GM13977 (cell line): Measurements from ENCODE around the gene PI16.

Experiments used
- DNase-seq: peaks from one replicate; pipeline ENCODE4 v3.0.0; 2012; ENCODE audit warnings: low spot score
- in situ Hi-C: fragments of 300-500 bp; cut with MboI; formaldehyde crosslinking; loops from one replicate; pipeline ENCODE4 v1.12.0; 2022; ENCODE audit warnings: low sequenced_read_pairs, low pct_unique_long_range_greater_than_20kb, mixed read lengths, inconsistent platforms; ENCODE audit not compliant: unreplicated experiment
- TF ChIP-seq, protein P1 (sequence below): IDR thresholded peaks from 2 replicates; pipeline ENCODE4 v1.5.1; 2012; ENCODE audit warnings: mild to moderate bottlenecking, control low read depth; ENCODE audit not compliant: insufficient read depth; ENCODE audit errors: extremely low read depth, missing control alignments

PI16 gene, protein sequence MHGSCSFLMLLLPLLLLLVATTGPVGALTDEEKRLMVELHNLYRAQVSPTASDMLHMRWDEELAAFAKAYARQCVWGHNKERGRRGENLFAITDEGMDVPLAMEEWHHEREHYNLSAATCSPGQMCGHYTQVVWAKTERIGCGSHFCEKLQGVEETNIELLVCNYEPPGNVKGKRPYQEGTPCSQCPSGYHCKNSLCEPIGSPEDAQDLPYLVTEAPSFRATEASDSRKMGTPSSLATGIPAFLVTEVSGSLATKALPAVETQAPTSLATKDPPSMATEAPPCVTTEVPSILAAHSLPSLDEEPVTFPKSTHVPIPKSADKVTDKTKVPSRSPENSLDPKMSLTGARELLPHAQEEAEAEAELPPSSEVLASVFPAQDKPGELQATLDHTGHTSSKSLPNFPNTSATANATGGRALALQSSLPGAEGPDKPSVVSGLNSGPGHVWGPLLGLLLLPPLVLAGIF

DNA sequence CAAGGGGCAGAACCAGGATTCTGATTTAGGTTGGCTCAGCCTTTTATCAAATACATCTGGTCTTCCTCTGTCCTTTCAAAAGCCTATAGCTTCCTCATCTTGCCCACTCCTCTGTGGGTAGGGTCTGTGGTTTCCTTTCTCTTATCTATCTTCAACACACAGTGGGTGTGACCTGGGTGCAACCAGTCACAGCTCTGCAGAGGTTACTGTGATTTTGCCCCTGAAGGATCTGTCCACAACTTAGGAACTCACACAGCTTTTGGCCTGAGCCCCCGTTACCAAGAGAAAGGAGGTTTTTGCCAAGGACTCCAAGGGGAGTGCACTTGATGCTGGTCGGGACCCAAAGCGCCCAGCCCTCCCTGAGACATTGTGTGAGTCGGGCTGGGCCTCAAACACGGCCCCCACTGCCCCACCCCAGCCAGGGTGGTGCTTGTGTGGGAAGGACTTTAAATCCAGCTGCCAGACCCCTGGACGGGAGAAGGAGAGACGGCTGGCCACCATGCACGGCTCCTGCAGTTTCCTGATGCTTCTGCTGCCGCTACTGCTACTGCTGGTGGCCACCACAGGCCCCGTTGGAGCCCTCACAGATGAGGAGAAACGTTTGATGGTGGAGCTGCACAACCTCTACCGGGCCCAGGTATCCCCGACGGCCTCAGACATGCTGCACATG is at the start of gene PI16:
Gene PI16 (plus strand): TSS at position 477 of the 670 bp plus-strand sequence. CDS start 23 bp downstream, at position 500.
- TF ChIP-seq, protein P1, sequence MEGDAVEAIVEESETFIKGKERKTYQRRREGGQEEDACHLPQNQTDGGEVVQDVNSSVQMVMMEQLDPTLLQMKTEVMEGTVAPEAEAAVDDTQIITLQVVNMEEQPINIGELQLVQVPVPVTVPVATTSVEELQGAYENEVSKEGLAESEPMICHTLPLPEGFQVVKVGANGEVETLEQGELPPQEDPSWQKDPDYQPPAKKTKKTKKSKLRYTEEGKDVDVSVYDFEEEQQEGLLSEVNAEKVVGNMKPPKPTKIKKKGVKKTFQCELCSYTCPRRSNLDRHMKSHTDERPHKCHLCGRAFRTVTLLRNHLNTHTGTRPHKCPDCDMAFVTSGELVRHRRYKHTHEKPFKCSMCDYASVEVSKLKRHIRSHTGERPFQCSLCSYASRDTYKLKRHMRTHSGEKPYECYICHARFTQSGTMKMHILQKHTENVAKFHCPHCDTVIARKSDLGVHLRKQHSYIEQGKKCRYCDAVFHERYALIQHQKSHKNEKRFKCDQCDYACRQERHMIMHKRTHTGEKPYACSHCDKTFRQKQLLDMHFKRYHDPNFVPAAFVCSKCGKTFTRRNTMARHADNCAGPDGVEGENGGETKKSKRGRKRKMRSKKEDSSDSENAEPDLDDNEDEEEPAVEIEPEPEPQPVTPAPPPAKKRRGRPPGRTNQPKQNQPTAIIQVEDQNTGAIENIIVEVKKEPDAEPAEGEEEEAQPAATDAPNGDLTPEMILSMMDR = no peak
- no peak for DNase-seq
- in situ Hi-C loops = no loop called here

DNA sequence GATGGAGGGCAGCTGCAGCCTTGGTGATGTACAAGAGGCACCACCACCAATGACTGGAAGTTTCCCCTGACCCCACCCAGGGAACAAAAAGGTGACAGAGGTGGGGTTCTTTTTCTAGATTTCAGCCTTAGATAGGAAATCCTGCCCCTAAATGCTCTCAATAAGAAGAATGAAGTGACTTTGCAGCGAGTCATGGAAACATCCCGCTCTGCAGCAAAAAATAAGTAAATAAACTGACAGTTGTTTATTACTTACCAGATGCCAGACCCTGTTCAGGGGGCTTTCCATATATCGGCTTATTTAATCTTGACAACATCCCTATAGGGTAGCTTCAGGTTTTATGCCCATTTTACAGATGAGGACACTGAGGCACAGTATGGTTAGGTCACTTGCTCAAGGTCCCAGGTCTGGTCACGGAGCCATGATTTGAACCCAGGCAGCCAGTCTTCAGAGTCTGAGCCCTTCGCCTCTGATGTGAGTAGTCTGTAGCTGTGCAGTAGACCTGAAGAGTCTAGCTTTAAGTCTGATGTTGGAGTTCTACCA is 49.6 kb upstream of the PI16 start:
- TF ChIP-seq, protein P1 = no peak
- DNase-seq = no peak
- in situ Hi-C loops = no loop called here

DNA sequence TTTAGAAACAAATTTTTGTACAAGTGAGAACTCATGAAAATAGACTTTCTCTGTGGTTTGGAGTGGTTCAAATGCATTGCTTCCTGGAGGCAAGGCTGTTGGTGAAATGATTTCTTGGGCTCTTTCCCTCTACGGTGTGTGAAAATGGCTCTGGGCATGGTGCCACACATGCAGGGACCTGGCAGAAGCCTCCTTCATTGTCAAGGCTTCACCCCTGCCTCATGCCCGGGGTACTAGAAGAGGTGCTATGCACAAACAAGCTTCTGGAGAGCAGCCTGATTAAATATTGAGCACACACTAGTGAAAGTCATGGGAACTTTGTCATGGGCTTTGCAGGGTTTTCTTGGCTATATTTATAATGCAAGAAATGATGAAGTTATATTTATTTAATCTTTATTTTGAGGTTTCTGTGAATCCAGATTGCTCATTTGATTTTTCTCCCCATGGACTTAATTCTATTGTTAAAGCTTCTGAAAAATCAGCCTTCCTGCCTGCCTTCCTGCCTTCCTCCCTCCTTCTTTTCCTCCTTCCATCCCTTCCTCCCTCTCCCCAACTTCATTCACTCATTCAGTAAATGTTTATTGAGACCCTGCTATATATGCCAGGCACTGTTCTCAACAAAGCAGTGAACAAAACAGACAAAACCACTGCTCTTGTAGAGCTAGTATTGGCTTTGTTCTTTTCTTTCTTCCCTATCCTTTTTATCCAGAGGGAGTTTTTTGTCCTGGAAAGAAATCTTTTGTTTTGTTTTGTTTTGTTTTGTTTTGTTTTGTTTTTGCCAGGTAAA is 47.8 kb upstream of the PI16 start:
- DNase-seq = no peak
- in situ Hi-C loops = no loop called here
- TF ChIP-seq, protein P1 = no peak

DNA sequence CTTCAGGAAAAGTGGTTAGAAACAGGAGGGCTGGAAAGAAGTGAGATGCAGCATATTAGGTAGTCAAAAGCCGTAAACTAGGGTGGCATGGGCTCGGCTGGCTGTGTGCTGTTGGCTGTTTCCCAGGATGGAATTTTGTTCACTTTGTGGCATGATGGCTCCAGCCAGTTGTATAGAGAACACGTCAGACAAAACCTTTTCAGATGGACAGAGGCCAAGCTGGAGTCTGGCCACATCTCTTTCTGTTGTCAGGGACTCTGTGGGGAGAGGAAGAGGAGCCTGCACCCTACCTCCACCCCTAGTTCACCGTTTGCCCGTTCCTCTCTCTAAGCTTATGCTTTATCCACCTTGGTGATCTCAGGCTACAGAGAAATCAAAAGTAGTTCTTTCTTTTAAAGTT is 46.8 kb upstream of the PI16 start:
- in situ Hi-C loops = no loop called here
- TF ChIP-seq, protein P1 = no peak
- no peak for DNase-seq

DNA sequence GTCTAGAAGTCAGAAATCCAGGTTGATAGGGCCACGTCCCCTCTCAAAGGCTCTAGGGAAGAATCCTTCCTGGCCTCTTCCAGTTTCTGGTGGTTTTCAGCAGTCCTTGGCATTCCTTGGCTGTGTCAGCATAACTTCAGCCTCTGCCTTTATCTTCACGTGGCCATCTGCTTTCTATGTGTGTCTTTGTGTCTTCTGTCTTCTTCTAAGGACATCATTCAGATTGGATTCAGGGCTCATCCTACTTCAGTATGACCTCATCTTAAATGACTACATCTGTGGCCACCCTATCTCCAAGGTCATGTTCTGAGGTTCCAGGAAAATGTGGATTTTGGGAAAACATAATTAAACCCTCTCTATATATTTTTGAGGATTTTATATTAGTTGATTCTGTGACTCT is 45.8 kb upstream of the PI16 start:
- in situ Hi-C loops = no loop called here
- DNase-seq = no peak
- TF ChIP-seq, protein P1 = no peak

DNA sequence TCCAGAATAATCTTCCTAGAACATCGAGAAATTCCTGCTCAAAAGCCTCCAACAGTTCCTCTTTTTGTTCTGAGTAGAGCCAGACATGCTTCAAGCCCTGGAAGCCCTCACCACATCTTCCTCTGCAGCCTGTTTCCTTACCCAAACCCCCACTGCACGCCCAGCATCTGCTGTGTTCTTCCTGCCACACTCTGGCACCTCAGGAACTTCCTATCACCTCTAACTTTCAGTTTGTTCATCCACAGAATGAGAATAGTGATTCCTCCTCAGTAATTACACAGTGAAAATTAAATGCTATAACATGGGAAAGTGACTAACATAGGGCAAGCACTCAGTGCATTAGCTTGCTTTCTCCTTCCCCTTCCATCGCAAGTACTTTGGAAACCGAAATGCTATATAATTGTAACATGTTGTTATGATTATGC is 42.5 kb upstream of the PI16 start:
- in situ Hi-C loops = no loop called here
- TF ChIP-seq, protein P1 = no peak
- no peak for DNase-seq
